ENCODE data around the gene LRRC26.

GRCh38 chr9:137175345-137175961 is 5.6 kb upstream of the LRRC26 start:
- TF ChIP-seq CTCF (IDR thresholded peaks at IDR 0.05) (no peak), POLR2A (IDR thresholded peaks at IDR 0.05) (no peak)
